Smooth muscle cell of bladder (primary cell): ENCODE results near the gene CLIC2. TPM values are rescaled to one million over a fixed set of nuclear protein-coding genes. Genes with fewer than 3 reads are reported as not detected.

ENCODE experiments used
- total RNA-seq: library from RNA; depleted of rRNA; stranded (reverse); fragments of >200 nt; gene quantifications from 2 replicates; pipeline ENCODE4 v1.2.3, GENCODE V29; 2014

CLIC2 gene
- total RNA-seq, result 3.7 and 3.9 TPM in 2 replicates

DNA sequence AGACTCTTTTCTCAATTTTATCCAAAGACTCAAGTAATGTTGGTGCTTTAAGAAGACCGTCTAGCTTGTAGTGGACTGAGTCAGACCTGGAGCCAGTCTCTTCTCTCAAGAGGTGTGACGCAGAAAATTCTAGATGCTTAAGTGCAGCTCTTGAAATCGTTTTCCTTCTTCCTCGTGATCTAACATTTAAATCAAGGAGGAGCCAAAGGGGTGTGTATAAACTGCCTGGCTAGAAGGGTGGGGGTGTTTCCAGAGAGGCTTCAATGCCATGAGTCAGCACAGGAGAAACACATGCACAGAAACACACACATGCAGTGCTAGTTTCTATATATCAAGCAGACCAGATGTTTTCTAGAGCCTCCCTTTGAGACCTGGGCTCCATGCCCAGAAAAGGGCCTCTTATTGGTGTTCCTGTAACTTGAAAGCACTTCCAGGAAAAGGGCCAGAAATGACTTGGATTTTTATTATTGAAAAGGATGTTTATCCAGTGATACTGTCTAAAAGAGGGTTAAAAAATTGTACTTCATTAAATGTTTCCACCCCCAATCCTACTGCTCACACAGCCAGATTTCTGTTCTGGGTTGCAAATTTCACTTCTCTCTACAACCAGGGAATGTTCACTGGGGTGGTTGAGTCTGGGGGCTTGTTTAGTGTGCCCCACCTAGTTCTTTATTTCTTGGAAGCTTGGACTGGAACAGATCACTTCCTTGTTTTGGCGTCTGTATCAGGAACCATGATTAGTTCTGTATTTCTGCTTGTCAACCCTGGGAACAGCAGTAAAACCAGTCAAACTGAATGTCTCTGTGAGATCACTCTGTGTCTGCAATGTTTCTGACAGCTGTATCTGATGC, at the start of gene CLIC2:
CLIC2 (minus strand) TSS at position 129 of the 851 bp plus-strand sequence. CDS start 187 bp downstream, outside the sequence.

DNA sequence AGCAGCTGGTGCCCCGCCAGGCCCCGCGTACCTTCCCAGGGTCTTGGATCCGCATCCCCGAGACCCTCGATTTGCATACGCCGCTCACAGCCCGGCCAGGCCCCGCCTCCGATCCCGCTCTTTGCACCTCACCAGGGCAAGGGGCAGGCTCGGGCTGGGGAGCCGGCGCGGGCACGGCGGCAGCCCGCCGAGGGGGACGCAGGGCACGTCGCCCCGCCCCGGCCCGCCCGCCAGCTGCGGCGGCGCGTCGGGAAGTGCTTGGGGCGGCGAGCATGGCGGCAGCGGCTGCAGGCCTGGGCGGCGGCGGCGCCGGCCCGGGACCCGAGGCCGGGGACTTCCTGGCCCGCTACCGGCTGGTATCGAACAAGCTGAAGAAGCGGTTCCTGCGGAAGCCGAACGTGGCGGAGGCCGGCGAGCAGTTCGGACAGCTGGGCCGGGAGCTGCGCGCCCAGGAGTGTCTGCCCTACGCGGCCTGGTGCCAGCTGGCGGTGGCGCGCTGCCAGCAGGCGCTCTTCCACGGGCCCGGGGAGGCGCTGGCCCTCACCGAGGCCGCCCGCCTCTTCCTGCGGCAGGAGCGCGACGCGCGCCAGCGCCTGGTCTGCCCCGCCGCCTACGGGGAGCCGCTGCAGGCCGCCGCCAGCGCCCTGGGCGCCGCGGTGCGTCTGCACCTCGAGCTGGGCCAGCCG, 47.6 kb upstream of the CLIC2 start, which contains the start of gene F8A2:
F8A2 (plus strand) TSS at position 253 of the 686 bp plus-strand sequence; CDS start at position 273, 20 bp downstream.

DNA sequence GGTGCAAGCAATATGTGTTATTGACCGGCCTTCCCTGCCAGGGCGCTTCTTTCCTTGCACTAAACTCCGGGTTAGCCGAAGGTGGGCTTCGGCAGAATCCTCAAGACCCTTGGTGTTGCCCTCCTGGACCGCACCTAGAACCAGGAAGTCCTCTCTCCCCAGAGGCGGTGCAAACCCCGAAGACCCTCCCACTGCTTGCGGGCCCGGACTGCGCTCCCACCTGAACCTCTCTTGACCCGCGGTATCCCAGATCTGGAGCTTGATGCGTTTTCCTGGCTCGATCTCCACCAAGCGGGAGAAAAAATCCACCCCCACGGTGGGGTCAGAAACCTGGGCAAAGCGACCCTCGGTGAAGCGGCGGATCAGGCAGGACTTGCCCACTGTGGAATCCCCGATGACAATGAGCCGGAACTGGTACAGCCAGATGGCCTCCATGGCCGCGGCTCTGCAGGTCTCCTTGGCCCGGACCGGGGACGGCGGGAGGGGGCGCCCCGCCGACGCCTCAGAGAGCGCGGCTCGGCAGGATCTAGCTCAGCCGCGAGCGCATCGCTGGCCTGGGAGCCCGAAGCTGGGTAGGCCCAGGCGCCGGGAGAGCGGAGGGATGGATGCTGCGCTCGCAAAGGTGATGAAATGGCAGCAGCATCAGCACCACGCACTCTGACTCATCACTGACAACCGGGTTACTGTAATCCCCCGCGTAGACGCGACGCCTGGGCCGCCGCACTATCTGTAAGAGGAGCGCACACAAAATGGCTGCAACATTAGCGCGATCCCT, 70.4 kb downstream of the CLIC2 start, which contains the start of gene RAB39B:
RAB39B (minus strand) TSS at position 638 of the 775 bp plus-strand sequence; CDS start at position 435, 203 bp downstream.

Other genes with a start within 250 kb of the CLIC2 start
- gene VBP1, start 118.2 kb downstream of the CLIC2 start, total RNA-seq, result 42.4 and 47.6 TPM in 2 replicates
- gene RAB39B, start 70.1 kb downstream of the CLIC2 start, total RNA-seq, result 0.83 and 0.85 TPM in 2 replicates
- gene F8A2, start 47.5 kb upstream of the CLIC2 start, total RNA-seq, result not detected in 2 replicates
- gene F8A3, start 124.0 kb upstream of the CLIC2 start, total RNA-seq, result 0.55 and 1.3 TPM in 2 replicates